ENCODE measurements around the gene NRG2. TPM values are rescaled to one million over a fixed set of nuclear protein-coding genes. Genes with fewer than 3 reads are reported as not detected.

NRG2 gene
- total RNA-seq, 1 experiment from 2014 or later: 0.59 TPM

GRCh38 chr5:139870677-139871076 is 172.4 kb downstream of the NRG2 start:
- CTCF ChIA-PET: interaction anchor here (2.1 kb wide), 1 partner anchor 98 kb away, joined by 7 read pairs; no protein-coding TSS in a partner anchor
- no peaks in the 10 kb centered on the region for H3K9me3 ChIP-seq
- no TSS peak for BruUV-seq (replicated peaks)
- Mint-ChIP-seq H3K4me3 (ENCODE audit: unreplicated experiment) (no peak overlapping the region), H3K9me3 (ENCODE audit: unreplicated experiment) (no peaks in the 10 kb centered on the region), H3K36me3 (ENCODE audit: insufficient read depth, unreplicated experiment) (no peaks in the 10 kb centered on the region), H3K27me3 (ENCODE audit: insufficient read depth, unreplicated experiment) (peaks cover 12% of the 10 kb centered on the region), H3K27ac (ENCODE audit: unreplicated experiment) (no peak overlapping the region), H3K4me1 (ENCODE audit: low read depth, unreplicated experiment) (no peaks in the 10 kb centered on the region)
- no peak overlapping the region for H3K4me3 ChIP-seq (ENCODE audit: low read depth, low read length)
- POLR2A ChIA-PET: no interaction called here
- no peaks in the 10 kb centered on the region for H3K27me3 ChIP-seq (replicated peaks; ENCODE audit: control insufficient read depth, insufficient read depth, low read length)
- no peaks in the 10 kb centered on the region for H3K4me1 ChIP-seq
- H3K36me3 ChIP-seq (ENCODE audit: control insufficient read depth, insufficient read depth, low read length): no peaks in the 10 kb centered on the region
- TF ChIP-seq CTCF (IDR thresholded peaks at IDR 0.05; ENCODE audit: insufficient read depth in 1 of 2, low read depth in 1 of 2, low read length in 1 of 2, severe bottlenecking in 1 of 2, unreplicated experiment in 1 of 2): no peak
- no peak for DNase-seq
- intact Hi-C loops (cut with micrococcal nuclease; ENCODE audit: unreplicated experiment): no loop called here

DNA sequence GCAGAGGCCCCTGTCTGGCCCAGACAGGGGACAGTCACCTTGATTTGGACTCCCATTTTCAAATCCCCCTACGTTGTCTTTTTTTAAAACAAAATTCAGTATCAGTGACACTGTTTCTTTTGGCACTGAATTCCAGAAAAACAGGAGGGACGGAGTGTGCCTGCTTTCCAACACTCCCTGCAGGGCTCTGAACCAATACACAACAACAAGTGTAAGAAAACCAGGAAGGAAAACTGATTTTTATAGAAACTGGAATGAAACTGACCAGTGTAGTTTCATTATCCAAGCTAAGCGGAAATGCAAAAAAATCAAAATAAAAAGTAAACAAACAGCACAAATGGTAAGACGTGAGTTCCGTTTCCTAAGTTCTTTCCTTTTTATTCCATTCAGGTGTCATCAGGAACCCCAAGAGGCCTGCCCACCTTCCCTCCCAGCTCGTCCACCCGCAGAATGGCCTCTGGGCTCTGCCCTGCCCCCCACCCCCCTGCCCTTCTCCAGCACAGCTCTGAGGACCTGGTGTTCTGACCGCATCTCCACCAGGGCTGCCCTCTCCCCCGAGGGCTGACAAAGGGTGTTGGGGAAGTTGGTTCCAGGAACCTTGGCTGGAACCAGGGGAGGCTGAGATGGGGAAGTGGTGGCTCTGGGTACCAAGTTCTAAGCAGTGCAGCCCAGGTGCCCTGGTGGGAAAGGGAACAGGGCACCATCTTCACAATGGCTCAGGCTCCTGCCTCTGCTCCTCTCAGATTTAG is 173.9 kb downstream of the NRG2 start:
- Histone ChIP-seq H3K27me3 (replicated peaks; ENCODE audit: control insufficient read depth, insufficient read depth, low read length) (no peaks in the 10 kb centered on the region; the same call in 1 of the 2 replicates), H3K4me1 (no peaks in the 10 kb centered on the region), H3K4me3 (ENCODE audit: low read depth, low read length) (no peak overlapping the region), H3K9me3 (no peaks in the 10 kb centered on the region), H3K36me3 (ENCODE audit: control insufficient read depth, insufficient read depth, low read length) (no peaks in the 10 kb centered on the region)
- TF ChIP-seq CTCF (IDR thresholded peaks at IDR 0.05; ENCODE audit: insufficient read depth in 1 of 2, low read depth in 1 of 2, low read length in 1 of 2, severe bottlenecking in 1 of 2, unreplicated experiment in 1 of 2): no peak
- no peak for DNase-seq
- Mint-ChIP-seq H3K9me3 (ENCODE audit: unreplicated experiment) (no peaks in the 10 kb centered on the region), H3K27ac (ENCODE audit: unreplicated experiment) (no peak overlapping the region), H3K36me3 (ENCODE audit: insufficient read depth, unreplicated experiment) (no peaks in the 10 kb centered on the region), H3K4me3 (ENCODE audit: unreplicated experiment) (no peak overlapping the region), H3K4me1 (ENCODE audit: low read depth, unreplicated experiment) (no peaks in the 10 kb centered on the region), H3K27me3 (ENCODE audit: insufficient read depth, unreplicated experiment) (peaks cover 12% of the 10 kb centered on the region)
- intact Hi-C loops (cut with micrococcal nuclease; ENCODE audit: unreplicated experiment): loop anchor here (10.0 kb wide), 1 partner anchor 286 kb away; no protein-coding TSS in a partner anchor
- CTCF ChIA-PET: interaction anchor here (2.1 kb wide), 1 partner anchor 99 kb away, joined by 7 read pairs; no protein-coding TSS in a partner anchor
- BruUV-seq (replicated peaks): no TSS peak
- POLR2A ChIA-PET: no interaction called here

- H3K4me1 Mint-ChIP-seq (ENCODE audit: low read depth, unreplicated experiment): no peaks in the 10 kb centered on the region
- H3K4me3 Mint-ChIP-seq (ENCODE audit: unreplicated experiment): no peak overlapping the region
- Histone ChIP-seq H3K4me1 (no peaks in the 10 kb centered on the region), H3K4me3 (ENCODE audit: low read depth, low read length) (no peak overlapping the region), H3K9me3 (no peaks in the 10 kb centered on the region), H3K36me3 (ENCODE audit: control insufficient read depth, insufficient read depth, low read length) (no peaks in the 10 kb centered on the region), H3K27me3 (replicated peaks; ENCODE audit: control insufficient read depth, insufficient read depth, low read length) (no peaks in the 10 kb centered on the region; the same call in 1 of the 2 replicates)
- no peak for DNase-seq
- ChIA-PET CTCF (interaction anchor here (0.5 kb wide), 1 partner anchor 1512 kb away, joined by 3 read pairs; no protein-coding TSS in a partner anchor), POLR2A (no interaction called here)
- no TSS peak for BruUV-seq (replicated peaks)
- intact Hi-C loops (cut with micrococcal nuclease; ENCODE audit: unreplicated experiment): loop anchor here (10.0 kb wide), 1 partner anchor 287 kb away; no protein-coding TSS in a partner anchor
- no peak for TF ChIP-seq CTCF (IDR thresholded peaks at IDR 0.05; ENCODE audit: insufficient read depth in 1 of 2, low read depth in 1 of 2, low read length in 1 of 2, severe bottlenecking in 1 of 2, unreplicated experiment in 1 of 2)
- no peak overlapping the region for H3K27ac Mint-ChIP-seq (ENCODE audit: unreplicated experiment)
- H3K27me3 Mint-ChIP-seq (ENCODE audit: insufficient read depth, unreplicated experiment): peaks cover 12% of the 10 kb centered on the region
- no peaks in the 10 kb centered on the region for H3K36me3 Mint-ChIP-seq (ENCODE audit: insufficient read depth, unreplicated experiment)
- H3K9me3 Mint-ChIP-seq (ENCODE audit: unreplicated experiment): no peaks in the 10 kb centered on the region
These were observed 175.5 kb downstream of the NRG2 start for GRCh38 chr5:139867581-139867980.

Data from Caco-2 (cell line).